Activated T-helper 1 cell treated with Interleukin-2 at 50 U/mL for 16 hours (primary cell): ENCODE results near the gene POU6F1.

Experiments used
- DNase-seq: peaks from one replicate; pipeline ENCODE4 v3.0.0-alpha.2; 2020; ENCODE audit warnings: low read depth

Gene POU6F1

GRCh38 chr12:51198568-51199365 is 19.1 kb downstream of the POU6F1 start:
- no peak for DNase-seq

GRCh38 chr12:51197736-51198567 is 19.9 kb downstream of the POU6F1 start:
- DNase-seq, result no peak

DNA sequence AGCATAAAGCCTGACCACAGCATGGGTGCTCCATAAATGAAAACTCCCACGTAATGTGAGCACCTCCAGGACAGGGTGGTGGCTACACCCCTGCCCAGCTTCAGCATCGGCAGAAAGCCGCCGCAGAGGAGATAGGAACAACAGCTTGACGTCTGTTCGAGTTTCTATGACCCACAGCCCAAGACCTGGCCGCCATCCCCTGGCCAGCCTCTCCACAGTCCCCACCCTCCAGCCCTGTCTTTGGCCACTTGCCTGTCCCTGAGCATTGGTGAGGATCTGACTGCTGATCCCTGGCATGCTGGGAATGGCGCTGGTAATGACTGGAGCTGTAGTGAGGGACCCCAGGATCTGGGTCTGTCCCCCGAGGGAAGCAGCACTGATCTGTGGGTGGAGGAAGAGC is 21.3 kb downstream of the POU6F1 start:
- no peak for DNase-seq

- no peak for DNase-seq
These were observed 22.0 kb downstream of the POU6F1 start for GRCh38 chr12:51195841-51196240.

DNA sequence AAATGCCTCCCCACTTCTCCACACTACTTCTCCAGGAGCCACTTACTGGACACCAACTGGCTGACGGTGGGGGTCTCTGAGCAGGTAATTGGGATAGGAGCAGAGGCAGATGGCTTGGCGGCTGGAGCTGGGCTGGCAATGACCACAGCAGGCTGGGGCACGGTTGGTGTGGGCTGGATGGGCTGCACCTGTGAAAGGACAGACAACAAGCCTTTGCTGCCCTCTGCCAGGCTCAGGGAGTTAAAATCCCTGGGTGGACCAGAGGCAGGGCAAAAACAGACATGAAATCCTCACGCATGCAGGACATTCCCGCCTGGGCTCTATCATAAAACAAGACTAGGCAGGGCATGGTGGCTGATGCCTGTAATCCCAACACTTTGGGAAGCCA is 25.6 kb downstream of the POU6F1 start:
- DNase-seq, result no peak

- no peak for DNase-seq
These were observed 26.2 kb downstream of the POU6F1 start for GRCh38 chr12:51191516-51192283.

DNA sequence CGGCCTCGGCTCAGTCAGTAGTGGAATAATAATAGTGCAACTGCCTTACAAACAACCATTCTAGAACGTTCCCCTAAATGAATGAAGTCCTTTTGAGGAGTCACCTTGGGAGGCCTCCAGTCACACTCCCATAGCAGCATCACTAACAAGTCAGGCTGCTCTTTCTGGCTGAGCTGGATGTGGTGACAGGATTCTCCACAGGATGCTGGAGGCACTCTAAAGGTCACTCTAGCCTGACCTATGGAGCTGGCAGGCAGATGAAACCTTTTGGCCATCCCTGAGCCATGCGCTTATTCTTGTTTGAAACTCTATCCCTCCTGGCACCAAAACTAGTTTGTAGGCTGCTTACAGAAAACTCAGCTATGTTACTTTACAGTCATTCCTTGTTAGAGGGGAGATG is 27.0 kb downstream of the POU6F1 start:
- no peak for DNase-seq

DNA sequence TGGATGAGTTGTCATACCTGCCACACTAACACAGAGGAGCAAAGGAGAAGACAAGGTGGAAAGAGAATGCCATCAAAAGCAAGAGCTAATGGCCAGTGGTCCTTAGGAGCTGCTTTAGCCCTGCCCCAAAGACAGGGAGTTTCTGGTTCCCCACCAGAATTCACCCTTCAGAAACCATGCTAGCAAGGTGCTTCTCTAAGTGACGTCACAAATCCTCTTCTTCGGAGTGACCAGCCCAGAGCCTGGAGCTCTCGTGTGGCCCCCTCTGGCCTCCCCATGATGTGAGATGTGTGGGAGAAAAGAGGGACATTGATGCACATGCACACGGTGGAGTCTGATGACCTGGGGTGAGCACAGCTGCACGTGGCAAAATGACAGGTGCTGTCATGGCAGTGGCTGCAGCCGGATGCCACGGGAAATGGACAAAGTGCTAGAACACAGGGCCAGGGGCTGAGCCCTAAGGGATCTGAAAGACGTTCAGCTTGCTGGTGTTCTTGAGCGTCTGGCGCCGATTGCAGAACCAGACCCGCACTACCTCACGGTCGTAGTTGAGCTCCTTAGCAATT is 28.0 kb downstream of the POU6F1 start:
- no peak for DNase-seq

DNA sequence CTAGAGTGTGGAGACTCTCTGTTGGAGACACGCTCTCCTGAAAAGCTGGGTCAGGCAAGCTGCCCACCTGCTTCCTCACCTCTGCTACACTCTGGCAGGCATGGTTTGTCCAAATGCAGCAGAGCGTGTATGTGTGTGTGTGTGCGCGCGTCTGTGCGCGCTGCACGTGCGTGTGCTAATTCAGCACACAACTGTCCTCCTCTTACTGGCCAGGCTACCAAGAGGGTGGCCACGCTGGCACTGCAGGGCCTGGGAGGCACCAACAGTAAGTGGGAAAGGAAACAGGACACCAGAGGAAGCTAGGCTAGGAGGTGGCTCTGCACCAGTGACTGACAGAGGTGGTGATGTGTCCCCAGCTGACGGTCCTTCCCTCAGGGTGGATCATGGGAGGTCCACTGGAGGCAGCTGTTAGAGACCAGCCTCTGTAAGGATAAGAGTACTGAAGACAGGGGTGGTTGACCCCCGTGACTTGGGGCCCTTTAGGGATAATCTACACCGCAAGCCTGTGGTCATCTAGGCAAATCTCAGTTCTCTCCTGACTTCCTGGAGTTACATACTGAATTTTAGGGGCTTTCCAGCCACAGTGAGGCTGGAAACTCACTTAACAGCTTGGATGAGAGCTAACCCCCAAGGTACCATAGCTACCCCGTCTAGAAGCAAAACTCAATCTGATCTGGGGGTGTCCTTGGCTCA is 29.4 kb downstream of the POU6F1 start:
- DNase-seq, result no peak

DNA sequence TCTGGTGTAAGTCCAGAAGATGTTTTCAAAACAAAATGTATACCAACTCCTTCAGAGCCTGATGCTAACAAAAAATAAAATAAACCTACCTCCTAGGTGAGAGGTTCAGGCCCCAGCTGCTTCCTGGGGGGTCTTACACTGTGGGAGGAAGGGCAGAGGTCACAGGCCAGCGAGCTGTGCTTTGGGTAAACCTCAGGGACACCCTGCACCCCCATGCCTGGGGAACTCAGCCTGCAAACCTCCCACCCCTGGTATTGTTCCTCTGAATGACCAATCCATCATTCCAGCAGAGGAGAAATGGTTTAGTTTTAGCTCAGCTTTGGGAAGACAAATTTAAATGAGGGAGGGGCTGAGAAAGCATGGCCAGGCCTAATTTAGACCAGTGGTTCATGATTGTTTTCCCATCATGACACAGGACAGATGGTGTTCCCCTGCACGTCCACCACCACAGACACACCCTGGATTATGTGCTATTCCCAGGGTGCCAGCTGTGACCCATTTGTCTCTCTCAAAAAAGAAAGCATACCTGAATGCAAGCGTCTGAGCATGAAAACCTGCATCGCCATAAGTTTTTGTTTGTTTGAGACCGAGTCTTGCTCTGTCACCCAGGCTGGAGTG is 30.4 kb downstream of the POU6F1 start:
- DNase-seq, result no peak

DNA sequence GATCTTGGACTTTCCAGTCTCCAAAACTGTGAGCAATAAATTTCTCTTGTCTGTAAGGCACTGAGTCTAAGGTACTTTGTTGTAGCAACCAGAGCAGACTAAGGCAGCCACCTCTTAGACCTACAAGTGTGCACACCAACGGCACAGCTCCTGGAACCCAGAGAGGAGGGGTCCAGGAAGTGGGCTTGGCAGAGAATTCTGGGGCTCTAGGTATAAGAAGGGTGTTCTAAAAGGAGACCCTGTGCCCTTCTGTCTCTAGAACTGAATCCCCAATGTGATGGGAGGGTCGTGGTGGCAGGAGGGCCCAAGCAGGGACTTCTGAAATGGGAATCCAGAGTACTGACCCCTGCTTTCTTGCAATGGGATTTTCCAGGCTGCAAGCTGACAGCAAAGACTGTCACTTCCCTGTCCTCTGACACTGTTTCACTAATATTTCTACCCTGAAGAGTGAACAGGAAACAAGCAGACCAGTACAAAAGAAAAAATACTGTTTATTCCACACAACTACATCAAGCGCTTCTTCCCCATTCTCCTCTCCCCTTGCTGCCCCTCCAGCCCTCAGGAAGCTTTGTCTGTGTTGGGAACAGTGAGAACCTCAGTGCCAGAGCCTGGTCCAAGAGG is 31.3 kb downstream of the POU6F1 start:
- DNase-seq, result no peak

DNA sequence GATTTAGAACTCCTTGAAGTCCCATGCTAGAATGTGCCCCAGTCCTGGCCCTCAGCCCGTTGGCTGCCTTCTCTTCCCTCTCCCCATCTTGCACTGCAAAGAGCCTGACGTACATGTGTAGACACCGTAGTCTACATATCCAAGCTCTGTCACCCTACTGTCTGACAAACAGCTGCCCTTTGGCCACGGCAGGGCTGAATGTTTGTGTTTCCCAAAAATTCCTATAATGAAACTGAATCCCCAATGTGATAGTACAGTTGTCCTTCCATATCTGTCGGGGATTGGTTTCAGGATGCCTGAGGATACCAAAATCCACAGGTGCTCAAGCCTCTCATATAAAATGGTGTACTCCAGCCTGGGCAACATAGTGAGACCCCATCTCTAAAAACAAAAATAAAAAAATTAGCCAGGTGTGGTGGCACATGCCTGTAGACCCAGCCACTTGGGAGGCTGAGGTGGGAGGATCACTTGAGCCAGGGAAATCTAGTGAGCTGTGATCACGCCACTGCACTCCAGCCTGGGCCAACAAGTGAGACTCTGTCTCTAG is 32.6 kb downstream of the POU6F1 start:
- DNase-seq, result no peak

GRCh38 chr12:51183816-51184215 is 34.0 kb downstream of the POU6F1 start:
- DNase-seq, result no peak

DNA sequence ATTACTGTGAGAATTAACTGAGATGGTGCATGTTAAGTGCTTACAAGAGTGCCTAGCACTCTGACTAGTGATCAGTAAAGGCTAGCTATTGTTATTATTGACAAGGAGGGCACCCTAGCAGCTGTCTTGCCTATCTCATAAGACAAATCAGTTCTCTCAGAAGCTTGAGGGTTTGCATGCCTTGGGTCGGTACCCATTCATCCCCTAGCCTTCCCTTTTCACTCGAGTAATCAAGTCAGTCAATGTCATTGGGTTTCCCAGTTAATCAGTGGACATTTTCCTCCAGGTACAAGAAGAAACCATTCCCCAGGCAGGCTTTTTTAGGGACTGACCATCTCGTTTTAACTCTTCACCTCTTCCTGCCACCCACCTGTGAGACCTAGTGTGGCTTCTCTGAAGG is 34.5 kb downstream of the POU6F1 start:
- DNase-seq, result no peak

DNA sequence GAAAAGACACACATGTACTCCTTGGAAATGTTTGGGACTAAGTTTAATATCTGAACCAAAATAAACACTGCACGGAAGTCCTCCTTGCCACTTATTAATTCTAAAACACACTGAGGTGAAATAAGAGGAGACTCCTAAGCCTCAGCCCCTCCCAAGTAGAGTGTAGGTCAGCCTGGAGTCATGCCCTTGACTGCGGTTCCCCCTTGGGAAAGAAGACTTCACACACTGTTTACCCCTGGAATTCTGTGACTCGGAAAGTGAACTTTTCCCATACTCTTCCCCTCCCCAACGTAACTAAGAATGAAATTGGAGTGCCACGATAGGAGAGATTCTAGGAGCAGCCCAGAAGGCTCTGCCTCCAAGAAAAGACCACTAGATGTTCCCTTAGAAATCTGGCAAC is 36.3 kb downstream of the POU6F1 start:
- no peak for DNase-seq

DNA sequence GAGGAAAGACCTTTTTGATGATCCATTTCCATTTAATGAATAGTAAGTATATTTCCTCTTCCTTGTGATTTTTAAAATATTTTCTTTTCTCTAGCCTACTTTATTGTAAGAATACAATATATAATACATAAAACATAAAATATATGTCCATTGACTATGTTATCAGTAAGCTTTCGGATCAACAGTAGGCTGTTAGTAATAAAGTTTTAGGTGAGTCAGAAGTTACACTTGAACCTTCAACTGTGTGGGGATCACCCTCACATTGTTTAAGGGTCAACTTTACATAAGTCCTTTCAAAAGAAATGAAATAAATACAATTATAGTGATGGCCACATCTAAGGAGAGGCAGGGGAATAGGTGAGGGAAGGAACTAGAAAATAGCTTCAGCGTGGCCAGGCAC is 40.0 kb downstream of the POU6F1 start:
- no peak for DNase-seq

DNA sequence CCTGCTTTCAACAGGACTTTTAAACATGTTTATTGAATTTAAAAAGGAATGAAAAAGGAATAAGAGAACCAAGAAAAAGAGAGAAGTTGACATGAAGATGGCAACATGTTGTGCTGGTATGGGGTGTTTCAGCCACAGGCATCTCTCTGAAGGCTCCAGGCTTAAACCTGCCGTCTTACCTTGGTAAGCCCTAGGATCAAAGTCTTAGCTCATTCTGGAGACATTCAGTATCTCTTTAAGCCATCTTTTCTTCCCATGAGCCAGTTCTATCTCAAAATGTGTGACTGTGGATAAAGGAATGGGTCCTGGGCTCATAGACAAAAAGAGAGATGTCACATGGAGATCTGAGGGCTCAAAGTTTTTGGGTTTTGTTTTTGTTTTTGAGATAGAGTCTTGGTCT is 43.4 kb downstream of the POU6F1 start:
- DNase-seq, result no peak

GRCh38 chr12:51172515-51173431 is 45.1 kb downstream of the POU6F1 start, which contains the start of gene TFCP2:
Gene TFCP2 (minus strand): TSS chr12:51173135. CDS start chr12:51172422, 713 bp downstream.
- DNase-seq, result peak; percentile 88

GRCh38 chr12:51171884-51172514 is 45.9 kb downstream of the POU6F1 start:
- DNase-seq, result no peak
